RWPE1 (cell line): ENCODE measurements around the gene TBC1D24.
A peak's percentile ranks its signal among the peaks of the same experiment; 100 is the strongest.

Experiments
- CTCF ChIA-PET: fragments of 350-600 bp; sonication (Branson Sonifier 250); formaldehyde crosslinking; extraction: SDS; loops from one replicate; lab custom pipeline; 2021; lab: Yijun Ruan, JAX
- POLR2A ChIA-PET: fragments of 400-600 bp; formaldehyde crosslinking; extraction: SDS; loops from one replicate; lab custom pipeline; 2020; ENCODE audit warnings: antibody characterized with exemption; ENCODE audit not compliant: low non-redundant PET; lab: Yijun Ruan, JAX
- DNase-seq: peaks from one replicate; pipeline ENCODE4 v3.0.0; 2012; ENCODE audit warnings: low spot score
- H3K27ac ChIP-seq: fragments of 450-650 bp; 2 replicates; pipeline ENCODE4 v1.5.1; 2017
- TF ChIP-seq, protein P1 (sequence below): fragments of 450-650 bp; conservative IDR thresholded peaks from 2 replicates; pipeline ENCODE4 v1.5.1; 2017; ENCODE audit warnings: low read depth, mild to moderate bottlenecking

Gene TBC1D24

DNA sequence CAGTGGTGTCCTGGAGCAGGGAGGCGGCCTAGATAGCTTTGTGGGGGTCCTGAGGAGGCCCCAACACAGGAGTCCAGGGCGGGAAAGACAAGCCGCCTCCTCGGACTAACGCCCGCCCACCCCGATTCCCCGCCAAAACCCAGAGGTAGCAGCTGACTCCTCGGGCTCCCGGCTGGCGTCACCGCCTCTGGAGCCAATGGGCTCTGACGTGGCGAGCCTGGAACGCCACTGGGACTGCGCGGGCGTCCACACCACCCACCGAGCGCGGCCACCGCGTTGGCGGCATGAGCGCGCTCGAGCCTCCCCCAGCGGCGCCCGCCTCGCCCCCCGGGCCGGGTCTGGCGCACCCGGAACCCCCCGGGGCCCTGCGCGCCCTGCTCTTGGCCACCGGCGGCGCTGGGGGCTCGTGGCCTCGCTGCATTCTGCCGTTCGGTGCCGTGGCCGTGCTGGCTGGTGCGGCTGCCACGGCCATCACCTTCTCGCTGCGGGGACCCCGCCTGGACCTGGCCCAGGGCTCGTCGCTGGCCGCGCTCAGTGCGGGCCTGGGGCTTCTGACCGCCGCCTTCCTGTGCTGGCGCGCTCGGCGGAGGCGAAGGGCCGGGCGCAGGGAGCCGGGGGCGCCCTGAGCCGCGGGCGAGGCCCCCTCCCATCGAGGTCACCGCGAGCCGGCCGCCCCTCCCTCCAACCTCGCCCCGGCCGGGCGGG, 7.2 kb upstream of the TBC1D24 start:
- ChIA-PET POLR2A (interaction anchor here (1.0 kb wide), 1 partner anchor 21 kb away, joined by 11 read pairs; no protein-coding TSS in a partner anchor), CTCF (interaction anchor here (0.5 to 0.6 kb wide), 3 partner anchors 8 to 199 kb away, joined by 3 read pairs; no protein-coding TSS in a partner anchor)
- peak; percentile 82 for DNase-seq
- peak overlapping the region; percentile 91 for H3K27ac ChIP-seq
- TF ChIP-seq, protein P1, sequence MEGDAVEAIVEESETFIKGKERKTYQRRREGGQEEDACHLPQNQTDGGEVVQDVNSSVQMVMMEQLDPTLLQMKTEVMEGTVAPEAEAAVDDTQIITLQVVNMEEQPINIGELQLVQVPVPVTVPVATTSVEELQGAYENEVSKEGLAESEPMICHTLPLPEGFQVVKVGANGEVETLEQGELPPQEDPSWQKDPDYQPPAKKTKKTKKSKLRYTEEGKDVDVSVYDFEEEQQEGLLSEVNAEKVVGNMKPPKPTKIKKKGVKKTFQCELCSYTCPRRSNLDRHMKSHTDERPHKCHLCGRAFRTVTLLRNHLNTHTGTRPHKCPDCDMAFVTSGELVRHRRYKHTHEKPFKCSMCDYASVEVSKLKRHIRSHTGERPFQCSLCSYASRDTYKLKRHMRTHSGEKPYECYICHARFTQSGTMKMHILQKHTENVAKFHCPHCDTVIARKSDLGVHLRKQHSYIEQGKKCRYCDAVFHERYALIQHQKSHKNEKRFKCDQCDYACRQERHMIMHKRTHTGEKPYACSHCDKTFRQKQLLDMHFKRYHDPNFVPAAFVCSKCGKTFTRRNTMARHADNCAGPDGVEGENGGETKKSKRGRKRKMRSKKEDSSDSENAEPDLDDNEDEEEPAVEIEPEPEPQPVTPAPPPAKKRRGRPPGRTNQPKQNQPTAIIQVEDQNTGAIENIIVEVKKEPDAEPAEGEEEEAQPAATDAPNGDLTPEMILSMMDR = no peak

DNA sequence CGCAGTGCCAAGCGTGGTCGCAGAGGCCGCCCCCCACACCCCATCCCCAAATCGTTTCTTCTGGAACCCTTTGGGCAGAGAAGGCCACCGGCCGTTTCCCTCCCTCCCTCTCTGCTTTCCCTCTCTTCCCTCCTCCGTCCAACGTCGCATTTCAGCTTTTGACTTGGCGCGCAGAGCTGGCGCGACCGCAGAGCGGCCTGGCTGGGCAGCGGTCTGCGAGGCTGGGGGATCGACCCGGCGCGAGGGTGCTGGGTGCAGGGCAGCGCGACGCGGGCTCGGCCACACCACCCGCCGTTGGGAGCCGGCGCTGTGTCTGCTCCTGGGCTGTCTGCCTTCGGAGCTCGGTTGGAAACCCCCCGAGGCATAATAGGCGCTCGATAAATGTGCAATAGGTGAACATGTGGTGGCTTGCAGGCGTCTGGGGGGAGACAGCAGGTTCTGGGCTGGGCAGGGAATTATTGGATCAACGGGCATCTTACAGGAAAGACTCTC, 6.6 kb upstream of the TBC1D24 start:
- peak; percentile 81 for DNase-seq
- POLR2A ChIA-PET = interaction anchor here (0.6 kb wide), 1 partner anchor 52 kb away, joined by 3 read pairs; no protein-coding TSS in a partner anchor
- TF ChIP-seq, protein P1 = no peak
- H3K27ac ChIP-seq = peak overlapping the region; percentile 91
- CTCF ChIA-PET = interaction anchor here (0.8 kb wide), 1 partner anchor 33 kb away, joined by 7 read pairs; no protein-coding TSS in a partner anchor

DNA sequence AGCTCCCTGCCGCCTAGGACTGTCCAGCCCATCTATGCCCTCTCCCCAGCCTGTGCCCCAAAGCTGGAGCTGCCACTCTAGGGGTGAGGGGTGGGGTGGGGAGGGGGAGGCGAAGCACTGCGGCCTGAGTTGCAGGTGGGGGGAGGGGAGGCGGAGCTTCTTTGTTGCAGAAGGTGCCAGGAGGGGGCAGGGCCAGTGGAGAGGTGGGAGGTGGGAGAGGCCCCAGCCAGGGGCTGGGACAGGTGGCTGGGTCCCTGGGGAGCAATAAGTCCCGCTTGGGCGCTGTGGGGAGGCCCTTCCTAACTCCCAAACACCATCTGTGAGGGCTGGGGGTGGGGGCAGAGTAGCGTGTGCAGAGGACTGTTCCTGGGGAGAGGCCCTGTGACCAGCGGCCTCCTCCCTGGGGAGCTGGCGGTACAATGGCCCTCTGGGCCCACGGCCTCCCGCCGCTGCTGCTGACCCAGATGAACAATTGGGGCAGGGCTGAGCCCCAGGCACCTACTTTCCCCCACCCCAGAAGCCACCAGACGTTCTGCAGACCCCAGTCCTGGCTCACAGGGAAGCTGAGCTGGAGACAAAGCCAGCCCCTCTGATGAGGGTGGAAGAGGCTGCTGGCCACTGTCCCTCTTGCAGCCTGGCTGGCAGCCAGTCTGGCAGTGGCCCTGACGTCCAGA, 6.1 kb upstream of the TBC1D24 start:
- CTCF ChIA-PET = interaction anchor here (0.5 to 0.9 kb wide), 4 partner anchors 21 to 819 kb away, joined by 3 to 7 read pairs (median 3); no protein-coding TSS in a partner anchor
- DNase-seq = no peak
- TF ChIP-seq, protein P1 = no peak
- POLR2A ChIA-PET = interaction anchor here (0.5 to 0.6 kb wide), 2 partner anchors 33 to 52 kb away, joined by 3 to 4 read pairs; no protein-coding TSS in a partner anchor
- peak overlapping the region; percentile 91 for H3K27ac ChIP-seq

DNA sequence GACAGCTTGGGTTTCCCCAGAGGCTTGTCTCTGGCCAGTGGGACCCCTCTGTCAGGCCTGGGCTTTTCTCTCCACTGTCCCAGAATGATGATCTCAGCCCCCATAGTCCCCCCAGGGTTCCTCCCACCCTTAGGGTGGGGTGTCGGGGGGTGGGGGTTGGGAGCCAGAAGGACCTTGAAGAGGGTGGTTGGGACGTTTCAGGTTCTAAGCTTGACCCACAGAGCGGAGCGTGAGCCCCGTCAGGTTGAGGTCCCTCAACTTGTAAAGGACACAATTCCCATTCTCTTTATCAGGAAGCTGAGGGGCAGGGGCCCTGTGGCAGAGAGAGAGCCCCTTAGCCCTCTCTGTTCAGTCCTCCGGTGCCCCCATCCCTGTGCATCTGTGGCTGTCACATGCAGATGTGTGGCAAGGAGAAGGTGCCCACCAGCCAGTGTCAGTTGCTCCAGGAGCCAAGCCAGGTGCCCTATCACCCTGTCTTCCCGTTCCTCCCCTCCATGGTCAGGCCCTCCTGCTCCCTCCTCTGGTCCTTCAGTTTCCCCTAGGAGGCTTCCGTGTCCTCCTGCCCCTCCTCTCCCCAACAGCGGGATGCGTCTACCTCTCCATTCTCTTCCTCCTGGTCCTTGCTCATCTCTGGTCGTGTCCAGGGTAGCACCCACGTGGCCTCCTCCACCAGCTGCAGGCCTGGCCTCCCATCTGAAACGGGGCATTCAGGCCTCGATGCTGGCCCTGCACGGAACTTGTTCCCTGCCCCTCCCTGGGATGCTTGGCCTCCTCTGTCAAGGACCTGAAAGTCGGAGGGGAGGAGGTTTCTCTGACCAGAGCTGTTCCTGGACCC, 5.3 kb upstream of the TBC1D24 start:
- POLR2A ChIA-PET = interaction anchor here (0.5 to 0.6 kb wide), 2 partner anchors 34 to 187 kb away, joined by 3 to 4 read pairs; no protein-coding TSS in a partner anchor
- CTCF ChIA-PET = interaction anchor here (0.6 to 1.0 kb wide), 4 partner anchors 12 to 31 kb away, joined by 3 read pairs; no protein-coding TSS in a partner anchor
- no peak for DNase-seq
- peak overlapping the region; percentile 91 for H3K27ac ChIP-seq
- TF ChIP-seq, protein P1 = no peak

DNA sequence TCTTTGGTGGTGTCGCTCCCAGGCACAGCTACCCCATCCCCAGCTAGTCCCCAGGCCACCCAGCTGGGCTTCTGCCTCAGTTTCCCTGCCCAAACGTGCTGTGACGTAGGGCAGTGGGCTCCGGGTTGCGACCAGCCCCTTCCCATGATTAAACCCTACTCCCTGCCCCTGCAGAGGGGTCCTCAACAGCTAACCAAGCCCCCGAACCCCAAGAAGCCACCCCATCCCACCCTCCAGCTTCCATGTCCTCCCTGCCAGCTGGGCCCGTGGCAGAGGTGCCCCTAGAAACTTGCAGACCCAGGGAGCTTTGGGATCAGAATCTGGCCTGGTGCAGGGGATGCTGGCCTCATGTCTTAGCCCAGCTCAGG, 4.7 kb upstream of the TBC1D24 start:
- CTCF ChIA-PET = interaction anchor here (0.6 to 1.0 kb wide), 2 partner anchors 13 to 30 kb away, joined by 3 read pairs; no protein-coding TSS in a partner anchor
- peak overlapping the region; percentile 91 for H3K27ac ChIP-seq
- POLR2A ChIA-PET = no interaction called here
- TF ChIP-seq, protein P1 = no peak
- DNase-seq = no peak
